ENCODE measurements around the gene HDAC4. TPM values are rescaled to one million over a fixed set of nuclear protein-coding genes. Genes with fewer than 3 reads are reported as not detected.
"Not testable (repeated sequence)": the region's sequence is repeated elsewhere in the genome, so short reads cannot be mapped to it uniquely, and the experiment has no call there.

Gene HDAC4
- total RNA-seq, 1 donor from 2014 or later: 18.3 TPM

DNA sequence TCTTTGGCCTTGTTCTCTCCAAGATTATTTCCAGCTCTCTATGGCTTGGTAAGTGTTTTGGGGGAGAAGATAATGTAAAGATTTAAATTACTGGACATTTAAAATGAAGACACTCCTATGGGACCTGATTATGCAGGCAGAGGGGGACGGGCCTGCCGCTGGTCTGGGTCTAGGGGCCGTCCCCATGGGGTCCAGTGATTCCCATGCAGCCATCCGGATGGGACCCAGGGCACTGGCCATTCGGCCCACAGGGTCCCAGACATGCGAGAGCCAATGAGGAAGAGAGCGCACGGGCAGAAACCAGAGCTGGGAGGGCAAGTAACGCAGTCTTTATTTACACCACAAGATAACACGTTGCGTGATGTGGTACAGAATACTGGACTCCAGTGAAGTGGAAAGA is 353.0 kb downstream of the HDAC4 start:
- no peak for DNase-seq (ENCODE audit: extremely low read depth, low read depth, low spot score)

DNA sequence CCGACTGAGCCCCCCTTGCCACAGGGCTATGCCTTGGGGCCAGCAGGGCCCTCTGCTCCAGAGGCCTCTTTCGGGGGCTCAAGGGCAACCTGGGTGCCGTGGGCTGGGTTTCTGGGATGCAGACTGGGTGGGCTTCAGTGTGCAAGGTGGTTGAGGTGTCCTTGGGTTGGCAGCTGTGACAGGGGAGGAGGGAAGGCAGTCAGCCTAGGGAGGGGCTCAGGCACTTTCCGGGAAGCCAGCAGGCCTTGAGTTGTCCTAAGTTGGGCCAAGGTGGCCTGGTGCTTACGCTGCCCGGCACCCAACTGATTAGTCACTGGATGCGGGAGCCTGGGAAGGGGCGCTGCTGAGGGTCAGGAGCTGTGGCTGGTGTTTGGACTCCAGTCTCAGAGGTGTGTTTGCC is 353.4 kb downstream of the HDAC4 start:
- DNase-seq (ENCODE audit: extremely low read depth, low read depth, low spot score): no peak

DNA sequence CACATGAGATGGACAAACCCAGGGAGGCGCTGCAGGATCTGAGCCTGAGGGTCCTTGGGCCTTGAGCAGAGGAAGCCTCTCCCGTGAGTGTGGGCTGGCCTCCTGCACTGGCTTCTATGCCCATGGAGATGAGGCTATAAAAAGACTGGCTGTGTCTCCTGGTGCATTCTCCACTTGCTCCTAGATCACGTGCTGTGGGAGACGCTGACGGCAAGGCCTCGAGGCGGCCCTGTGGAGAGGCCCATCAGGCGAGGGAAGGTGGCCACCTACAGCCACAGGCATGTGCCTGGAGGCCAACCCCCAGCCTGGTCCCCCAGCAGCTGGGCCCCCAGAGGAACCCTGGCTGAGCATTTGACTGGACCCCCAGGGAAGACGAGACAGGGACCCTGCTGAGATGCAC is 354.0 kb downstream of the HDAC4 start:
- DNase-seq (ENCODE audit: extremely low read depth, low read depth, low spot score): no peak

DNA sequence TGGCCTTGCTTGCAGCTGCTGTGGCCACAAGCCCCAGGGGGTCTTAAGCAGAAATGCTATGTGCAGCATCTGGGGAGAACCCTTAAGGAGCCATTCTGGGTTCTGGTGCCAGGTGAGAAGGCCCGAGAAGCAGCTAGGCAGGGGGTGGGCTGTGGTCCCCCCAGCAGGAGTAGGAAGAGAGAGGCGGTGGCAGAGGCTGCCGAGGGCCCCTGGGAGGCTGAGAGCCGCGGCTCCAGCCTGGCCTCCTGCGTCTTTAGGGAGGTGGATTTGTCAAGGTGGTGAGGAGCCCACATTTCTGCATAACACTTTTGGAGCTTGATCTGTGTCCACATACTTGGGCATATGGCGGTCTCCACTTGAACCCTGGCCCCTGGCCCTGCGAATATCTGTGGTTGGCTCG is 356.5 kb downstream of the HDAC4 start:
- DNase-seq (ENCODE audit: extremely low read depth, low read depth, low spot score): no peak

DNA sequence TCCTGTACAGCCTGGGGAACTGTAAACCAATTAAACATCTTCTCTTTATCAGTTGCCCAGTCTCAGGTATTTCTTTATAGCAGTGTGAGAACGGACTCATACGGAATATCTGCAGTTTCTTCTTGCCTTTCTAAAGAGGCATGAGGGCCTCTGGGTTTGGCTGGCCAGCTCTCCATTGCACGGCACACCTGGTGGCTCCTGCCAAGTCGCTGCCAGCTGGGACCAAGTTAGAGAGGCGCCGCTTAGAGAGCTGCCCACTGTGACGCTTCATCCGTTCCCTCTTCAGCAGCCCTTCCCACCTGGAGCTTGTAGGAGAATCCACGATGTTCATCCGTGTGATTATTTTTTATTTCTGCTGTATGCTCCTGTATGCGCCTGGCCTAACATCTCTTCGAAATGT is 357.5 kb downstream of the HDAC4 start:
- DNase-seq (ENCODE audit: extremely low read depth, low read depth, low spot score): no peak

DNA sequence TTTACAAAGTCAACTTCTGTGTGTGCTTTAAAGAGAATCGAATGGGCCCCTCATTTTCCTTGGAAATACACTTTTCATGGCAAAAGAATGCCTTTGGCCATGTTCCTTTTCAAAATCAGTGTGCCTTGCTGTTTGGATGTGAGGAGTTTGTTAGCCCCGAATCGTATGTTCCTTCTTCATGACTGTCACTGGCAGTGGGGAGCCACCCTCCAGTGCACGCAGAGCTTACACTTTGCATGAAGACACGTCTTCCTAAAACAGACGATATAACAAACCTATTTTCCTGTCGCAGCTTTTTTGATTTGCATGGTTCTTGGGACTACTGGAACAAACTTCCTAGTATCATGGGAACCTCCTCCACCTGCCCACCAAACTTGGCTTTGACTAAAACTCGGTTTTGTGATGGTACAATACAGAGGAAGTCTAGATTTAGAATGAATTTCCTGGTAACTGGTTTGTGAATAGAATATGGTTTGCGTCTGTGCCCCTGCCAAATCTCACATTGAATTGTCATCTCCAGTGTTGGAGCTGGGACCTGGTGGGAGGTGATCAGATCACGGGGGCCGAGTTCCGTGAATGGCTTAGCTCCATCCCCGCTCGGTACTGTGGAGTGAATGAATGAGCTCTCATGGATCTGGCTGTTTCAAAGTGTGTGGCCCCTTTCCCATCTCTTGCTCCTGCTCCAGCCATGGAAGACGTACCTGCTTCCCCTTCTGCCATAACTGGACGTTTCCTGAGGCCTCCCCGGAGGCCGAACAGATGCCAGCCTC is 358.1 kb downstream of the HDAC4 start:
- DNase-seq (ENCODE audit: extremely low read depth, low read depth, low spot score): no peak

DNA sequence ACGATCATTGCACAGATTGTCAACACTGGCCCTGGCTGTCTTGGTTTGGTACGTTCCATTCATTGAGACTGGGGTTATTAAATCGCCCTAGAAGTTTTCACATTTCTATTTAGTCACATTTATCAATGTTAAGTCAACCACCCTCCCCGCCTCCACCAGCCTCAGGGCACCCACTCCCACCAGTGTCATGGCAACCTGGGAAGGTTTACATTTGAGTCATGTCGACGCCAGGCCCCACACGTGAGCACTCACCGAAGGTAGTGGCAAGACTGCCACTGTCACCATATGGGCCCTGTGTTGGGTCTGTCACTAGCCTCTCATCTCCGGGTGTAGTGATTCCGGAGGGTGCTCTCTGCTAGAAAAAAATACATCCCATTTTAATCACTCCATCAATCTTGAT is 358.8 kb downstream of the HDAC4 start:
- DNase-seq (ENCODE audit: extremely low read depth, low read depth, low spot score): no peak

DNA sequence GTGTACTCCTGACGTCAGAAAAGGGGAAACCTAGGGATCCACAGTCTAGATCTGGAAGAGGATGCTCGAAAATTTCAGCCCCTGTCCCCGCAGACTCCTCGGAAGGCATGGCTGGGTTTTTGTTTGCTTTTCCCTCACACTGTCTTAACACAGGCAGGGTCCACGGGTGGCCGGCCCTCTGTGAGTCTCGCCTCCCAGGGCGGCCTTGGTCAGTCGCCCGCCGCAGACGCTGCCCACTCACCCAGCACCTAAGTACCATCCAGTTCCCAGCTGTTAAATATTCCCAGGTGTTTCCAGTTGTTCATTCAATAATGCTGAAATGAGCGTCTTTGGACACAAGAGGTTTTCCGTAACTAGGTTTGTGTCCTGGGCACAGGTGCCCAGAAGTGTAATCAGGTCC is 359.8 kb downstream of the HDAC4 start:
- DNase-seq (ENCODE audit: extremely low read depth, low read depth, low spot score): no peak

DNA sequence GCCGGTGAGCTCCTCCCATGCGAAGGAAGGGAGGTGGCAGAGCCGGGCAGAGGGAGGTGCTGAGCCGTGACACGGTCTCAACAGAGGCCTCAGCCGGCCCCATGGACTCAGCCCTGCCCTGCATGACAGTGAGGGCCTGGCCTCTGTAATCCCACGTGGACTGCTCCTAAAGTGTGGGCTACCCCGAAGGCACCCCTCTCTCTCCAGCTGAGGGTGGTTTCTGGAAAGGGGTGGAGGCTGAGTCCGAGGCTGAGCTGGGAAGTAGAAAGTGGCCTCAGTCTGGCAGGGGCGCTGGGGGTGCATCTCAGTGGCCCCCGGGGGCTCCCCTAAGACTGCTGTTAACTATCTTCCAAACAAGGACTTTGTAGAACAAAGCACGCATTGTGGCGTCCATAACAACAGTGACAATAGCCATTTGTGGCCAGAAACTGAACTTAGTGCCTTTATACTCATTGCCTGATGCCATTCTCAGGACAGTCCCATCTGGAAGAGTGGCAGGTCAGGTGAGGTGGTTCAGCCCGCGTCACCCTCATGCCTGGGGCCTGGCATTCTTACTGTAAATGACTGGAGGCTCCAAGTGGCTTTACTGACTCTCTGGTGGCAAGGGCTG is 360.6 kb downstream of the HDAC4 start:
- no peak for DNase-seq (ENCODE audit: extremely low read depth, low read depth, low spot score)

DNA sequence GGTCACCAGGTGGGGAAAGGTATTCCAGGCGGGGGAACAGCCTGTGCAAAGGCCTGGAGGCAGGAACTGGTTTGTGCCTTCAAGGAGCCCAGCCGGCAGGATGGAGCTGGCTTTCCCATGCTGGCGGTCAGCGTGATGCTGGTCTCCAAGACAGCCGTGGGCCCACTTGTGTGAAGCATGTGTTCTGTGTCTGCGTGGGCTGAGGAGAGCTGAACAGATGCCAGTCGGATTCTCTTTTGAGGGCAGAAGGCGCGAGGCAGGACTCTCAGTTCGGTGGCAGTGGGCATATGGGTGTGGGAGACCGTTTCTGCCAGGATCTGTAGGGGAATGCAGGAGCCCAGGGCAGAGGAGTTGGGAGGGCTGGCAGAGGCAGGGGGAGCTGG is 361.4 kb downstream of the HDAC4 start:
- no peak for DNase-seq (ENCODE audit: extremely low read depth, low read depth, low spot score)

DNA sequence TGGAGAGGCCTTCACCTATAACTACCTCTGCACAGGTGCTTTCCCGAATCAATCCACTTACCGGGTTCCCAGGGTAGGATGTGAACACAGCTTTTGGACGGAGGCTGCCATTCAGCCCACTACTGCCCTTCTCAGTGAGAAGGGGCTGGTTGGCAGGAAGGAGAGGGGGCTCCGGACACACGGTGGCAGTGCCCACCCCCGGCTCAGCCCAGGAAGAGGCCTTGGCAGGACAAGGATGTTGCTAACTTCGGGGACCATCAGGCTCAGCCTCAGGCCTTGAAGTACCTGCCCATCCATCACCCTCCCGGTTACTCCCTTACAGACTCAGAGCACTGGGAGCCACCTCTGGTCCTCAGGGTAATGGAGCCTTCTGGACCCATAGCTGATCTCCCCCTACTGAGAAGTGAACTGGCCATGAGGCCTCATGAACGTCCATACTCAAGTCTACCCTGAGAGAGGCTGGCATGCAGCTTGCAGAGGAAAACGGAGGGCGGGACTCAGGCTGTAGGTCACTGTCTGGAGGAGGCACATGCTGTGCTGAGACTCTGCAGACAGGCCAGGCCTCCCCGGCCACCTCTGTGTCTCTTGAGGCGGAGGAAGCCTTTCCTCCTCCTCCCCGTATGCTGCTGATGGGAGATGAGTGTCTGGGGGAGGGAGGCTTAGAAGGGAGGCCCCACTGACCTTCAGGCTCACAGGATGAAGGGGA is 361.9 kb downstream of the HDAC4 start:
- DNase-seq (ENCODE audit: extremely low read depth, low read depth, low spot score): no peak

DNA sequence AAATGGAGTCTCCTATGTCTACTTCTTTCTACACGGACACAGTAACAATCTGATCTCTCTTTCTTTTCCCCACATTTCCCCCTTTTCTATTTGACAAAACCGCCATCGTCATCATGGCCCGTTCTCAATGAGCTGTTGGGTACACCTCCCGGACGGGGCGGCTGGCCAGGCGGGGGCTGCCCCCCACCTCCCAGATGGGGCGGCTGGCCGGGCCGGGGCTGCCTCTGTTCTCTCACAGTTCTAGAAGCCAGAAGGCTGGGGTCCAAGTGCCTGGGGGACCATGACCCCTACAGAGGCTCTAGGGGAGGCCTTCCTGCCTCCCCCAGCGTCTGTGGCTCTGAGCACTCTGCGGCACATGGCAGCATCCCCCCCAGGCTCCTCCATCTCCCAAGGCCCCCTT is 362.5 kb downstream of the HDAC4 start:
- not testable (repeated sequence) for DNase-seq (ENCODE audit: extremely low read depth, low read depth, low spot score)

DNA sequence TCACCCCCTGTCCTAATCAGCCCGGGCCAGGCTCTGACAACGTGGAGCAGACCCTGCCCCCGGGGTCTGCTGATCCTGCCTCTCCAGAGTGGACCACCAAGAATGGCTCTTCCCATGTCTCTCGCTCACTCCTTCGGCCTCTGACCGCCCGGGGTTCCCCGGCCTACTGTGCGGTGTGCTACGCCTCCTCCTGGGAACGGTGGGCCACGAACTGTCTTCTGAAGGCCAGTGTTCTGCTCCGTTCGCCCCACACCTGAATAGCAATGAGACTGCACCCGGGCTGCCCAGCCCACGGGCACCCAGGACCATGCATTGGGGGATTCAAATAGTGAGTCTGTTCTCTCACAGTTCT is 363.3 kb downstream of the HDAC4 start:
- no peak for DNase-seq (ENCODE audit: extremely low read depth, low read depth, low spot score)

DNA sequence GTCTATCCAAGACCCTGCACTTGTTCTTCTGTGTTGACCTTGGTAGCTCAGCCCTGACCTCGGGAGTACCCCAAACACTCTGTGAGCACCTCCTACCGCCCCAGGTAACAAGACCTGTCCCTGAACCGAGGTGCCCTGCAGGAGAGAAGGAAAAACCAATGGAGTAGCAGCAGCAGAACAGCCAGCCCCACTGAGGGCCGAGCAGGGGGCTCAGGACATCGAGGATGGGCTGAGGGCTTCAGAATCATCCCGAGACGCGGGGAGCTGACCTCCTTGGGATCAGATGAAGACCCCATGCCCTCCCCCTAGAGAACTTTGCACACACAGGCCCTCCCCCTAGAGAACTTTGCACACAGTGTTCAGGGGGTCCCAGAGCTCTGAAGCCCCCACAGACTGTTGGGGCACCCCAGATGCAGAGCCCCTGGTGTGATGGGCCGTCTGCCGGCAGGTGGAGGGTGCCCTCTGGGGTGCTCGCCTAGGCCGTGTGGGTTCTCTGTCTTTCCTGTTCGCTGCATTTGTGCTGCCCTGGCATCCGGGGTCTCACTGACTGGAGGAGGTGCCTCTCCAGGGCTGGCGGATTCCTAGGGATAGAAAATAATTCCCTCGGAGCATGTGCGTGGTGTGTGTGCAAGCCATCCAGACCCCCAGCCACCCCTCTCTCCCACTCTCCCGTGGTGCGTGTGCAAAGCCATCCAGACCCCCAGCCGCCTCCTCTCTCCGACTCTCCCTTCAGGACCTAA is 363.8 kb downstream of the HDAC4 start:
- no peak for DNase-seq (ENCODE audit: extremely low read depth, low read depth, low spot score)

DNA sequence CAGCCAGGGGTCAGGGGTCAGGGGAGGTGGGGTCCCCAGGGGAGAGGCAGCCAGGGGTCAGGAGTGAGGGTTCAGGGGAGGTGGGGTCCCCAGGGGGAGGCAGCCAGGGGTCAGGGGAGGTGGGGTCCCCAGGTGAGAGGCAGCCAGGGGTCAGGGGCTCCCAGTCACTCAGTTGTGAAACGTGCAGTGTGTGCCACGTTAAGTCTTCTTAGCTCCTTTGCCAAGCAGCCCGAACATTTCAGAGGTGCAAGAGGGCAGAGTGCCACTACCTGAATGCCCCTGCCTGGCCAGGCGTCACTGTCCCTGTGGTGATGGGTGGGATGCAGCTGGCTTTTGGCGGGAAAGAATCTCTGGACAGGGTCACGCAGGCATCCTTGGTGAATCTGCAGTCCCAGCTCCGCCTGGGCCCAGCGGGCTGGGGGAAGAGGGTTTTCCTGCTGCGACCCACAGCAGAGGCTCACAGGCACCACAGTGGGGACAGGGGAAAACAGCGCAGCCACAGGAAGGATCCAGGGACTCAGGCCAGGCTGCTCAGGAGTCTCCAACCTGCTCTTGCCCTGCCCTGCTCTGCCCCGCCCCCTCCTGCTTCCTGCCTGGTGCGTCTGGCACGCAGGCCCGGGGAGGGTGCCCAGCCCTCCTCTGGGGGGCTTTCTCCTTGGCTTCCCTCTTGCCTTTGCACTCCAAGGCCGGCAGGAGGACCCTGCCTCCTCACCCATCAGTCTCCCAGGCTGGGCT is 364.7 kb downstream of the HDAC4 start:
- DNase-seq (ENCODE audit: extremely low read depth, low read depth, low spot score): no peak

DNA sequence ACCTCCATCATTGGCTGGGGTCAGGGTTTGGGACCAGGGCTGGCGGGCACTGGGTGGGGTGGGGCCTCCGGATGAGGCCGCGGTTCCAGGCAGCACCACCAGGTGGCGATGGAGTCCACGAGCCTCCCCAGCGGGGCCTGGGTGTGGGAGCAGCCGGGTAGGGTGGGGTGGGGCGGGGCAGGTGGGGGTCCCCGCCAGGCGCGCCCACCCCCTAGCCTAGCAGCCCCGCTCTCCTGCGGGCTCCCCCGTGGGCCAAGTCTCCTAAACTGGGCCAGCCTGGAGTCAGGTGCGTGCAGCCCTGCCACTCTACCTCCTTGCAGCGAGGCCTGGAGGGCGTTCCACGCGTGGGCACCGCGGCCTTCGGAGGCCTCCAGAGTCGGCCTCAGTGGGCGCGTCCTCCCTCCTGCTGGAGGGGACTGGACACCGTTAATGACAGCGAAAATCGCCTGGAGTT is 365.4 kb downstream of the HDAC4 start:
- DNase-seq (ENCODE audit: extremely low read depth, low read depth, low spot score): no peak

DNA sequence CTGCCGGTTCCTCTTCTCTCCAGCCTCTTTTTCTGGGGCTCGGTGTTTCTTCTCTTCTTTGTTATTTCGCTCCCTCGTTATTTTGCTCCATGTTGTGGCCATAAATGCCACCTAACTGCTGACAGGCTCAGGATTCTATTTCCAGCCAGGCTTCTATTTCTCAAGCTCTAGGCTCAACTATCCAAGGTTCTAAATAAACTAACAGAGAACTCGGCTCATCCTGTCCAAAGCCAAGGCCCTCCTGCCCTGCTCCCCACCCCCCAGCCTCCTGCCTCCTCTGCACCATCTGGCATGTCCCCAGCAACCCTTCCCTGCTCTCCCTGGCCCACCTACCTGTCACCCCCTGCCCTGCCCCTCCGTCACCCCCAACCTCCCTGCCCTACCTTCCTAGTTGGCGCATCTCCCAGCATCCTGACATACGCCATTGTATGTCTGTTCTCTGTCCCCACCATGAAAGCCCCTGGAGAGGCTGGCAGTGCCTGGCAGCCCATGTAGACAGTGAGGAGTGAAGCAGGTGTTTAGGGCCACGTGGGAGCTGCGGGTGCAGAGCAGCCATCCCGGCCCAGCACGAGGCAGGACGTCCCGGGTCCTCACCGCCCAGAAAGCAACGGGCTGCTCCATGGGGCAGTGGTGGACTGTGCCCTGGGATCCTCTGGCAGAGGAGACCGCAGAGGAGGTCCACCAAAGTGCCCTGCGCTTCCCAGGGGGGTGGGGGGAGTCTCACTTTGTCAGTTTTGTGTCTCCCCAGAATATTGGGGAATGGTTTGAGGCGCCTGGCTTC is 366.1 kb downstream of the HDAC4 start:
- no peak for DNase-seq (ENCODE audit: extremely low read depth, low read depth, low spot score)

DNA sequence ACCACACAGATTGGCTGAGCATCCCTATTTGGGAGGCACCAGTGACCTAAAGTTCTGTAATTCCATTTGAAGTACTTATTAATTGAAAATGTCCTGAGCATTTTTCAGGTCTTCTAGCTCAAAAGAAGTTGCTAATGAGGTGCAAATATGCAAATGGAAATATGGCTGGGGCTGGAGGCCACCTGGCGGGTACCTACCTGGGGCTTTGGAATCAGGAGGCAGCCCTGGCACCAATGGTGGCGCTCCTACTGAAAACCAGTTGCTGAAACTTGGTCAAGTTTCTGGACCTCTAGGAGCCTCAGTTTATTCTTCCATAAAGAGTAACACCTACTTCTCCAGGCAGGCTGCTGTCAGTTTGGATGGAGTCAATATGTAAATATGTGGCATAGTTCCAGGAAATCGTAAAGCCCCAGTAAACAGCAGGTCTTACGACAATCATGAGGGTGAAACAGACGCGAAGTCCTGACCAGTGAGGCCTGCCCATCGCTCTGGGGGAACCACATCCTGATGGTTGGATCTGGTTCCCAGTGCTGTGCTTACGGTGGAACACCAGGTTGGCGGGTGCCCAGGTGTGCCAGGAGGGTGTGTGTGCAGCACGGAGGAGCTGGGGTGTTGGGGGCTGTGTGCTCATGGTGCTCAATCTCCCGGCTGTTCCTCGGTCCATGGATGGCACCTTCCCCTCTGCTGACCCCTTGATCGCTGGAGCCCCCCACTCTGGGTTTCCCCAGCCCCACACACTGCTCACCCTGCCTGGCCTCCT is 366.8 kb downstream of the HDAC4 start:
- no peak for DNase-seq (ENCODE audit: extremely low read depth, low read depth, low spot score)

DNA sequence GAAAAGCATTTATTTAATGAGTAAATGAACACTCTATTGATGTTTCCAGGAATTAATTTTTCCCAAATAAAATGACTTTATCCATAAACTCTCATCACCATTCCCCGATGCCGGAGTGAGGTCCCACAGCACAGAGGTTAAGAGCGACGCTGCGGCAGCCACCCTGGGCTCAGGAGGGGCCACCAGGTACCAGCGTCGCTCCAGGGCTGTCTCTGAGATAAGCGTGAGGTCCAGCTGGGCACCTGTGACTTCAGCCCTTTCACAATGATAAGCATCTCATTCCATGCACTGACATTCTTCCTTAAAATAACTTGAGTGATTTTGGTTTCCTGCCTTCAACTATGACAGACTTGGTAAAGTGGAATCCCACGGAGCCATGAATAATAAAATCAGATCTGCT is 370.9 kb downstream of the HDAC4 start:
- DNase-seq (ENCODE audit: extremely low read depth, low read depth, low spot score): no peak

Measured in glomerular endothelial cell (primary cell).